MCF 10A (cell line): ENCODE results near the gene CNOT10. TPM values are rescaled to one million over a fixed set of nuclear protein-coding genes. Genes with fewer than 3 reads are reported as not detected.

Experiments
- BruUV-seq: library from RNA; stranded (reverse); fragments of 400-500 nt; replicated peaks from 2 replicates; lab custom pipeline; 2021; lab: Mats Ljungman, UMichigan
- CTCF ChIA-PET: fragments of 300-600 bp; sonication (Branson Sonifier 250); formaldehyde crosslinking; extraction: SDS; loops from one replicate; lab custom pipeline; 2021; ENCODE audit warnings: antibody characterized with exemption, inconsistent platforms; lab: Yijun Ruan, JAX
- POLR2A ChIA-PET: fragments of 300-600, 350-650 bp; sonication (Branson Sonifier 250); formaldehyde crosslinking; extraction: SDS; loops from one replicate; lab custom pipeline; 2020; ENCODE audit warnings: antibody characterized with exemption, inconsistent platforms; lab: Yijun Ruan, JAX
- DNase-seq: peaks from one replicate; pipeline ENCODE4 v3.0.0-alpha.2; 2018; ENCODE audit not compliant: unreplicated experiment
- H3K27ac Mint-ChIP-seq: one replicate; pipeline ENCODE4 v1.8.0; 2022; ENCODE audit warnings: mild to moderate bottlenecking, low read depth, mixed read lengths; ENCODE audit not compliant: unreplicated experiment
- H3K27me3 Mint-ChIP-seq: one replicate; pipeline ENCODE4 v1.8.0; 2022; ENCODE audit warnings: mixed read lengths; ENCODE audit not compliant: insufficient read depth, unreplicated experiment
- H3K36me3 Mint-ChIP-seq: one replicate; pipeline ENCODE4 v1.8.0; 2022; ENCODE audit warnings: mild to moderate bottlenecking, moderate library complexity, mixed read lengths; ENCODE audit not compliant: insufficient read depth, unreplicated experiment
- H3K4me1 Mint-ChIP-seq: one replicate; pipeline ENCODE4 v1.8.0; 2022; ENCODE audit warnings: mixed read lengths; ENCODE audit not compliant: insufficient read depth, unreplicated experiment
- H3K4me3 Mint-ChIP-seq: one replicate; pipeline ENCODE4 v1.8.0; 2022; ENCODE audit warnings: mild to moderate bottlenecking, moderate library complexity, mixed read lengths; ENCODE audit not compliant: unreplicated experiment
- H3K9me3 Mint-ChIP-seq: one replicate; pipeline ENCODE4 v1.8.0; 2022; ENCODE audit warnings: mixed read lengths; ENCODE audit not compliant: unreplicated experiment
- CTCF ChIP-seq: fragments of 200-600 bp; IDR thresholded peaks from one replicate; pipeline ENCODE4 v1.8.0; 2022; ENCODE audit warnings: antibody characterized with exemption, mild to moderate bottlenecking; ENCODE audit not compliant: unreplicated experiment
- intact Hi-C: fragments of 100-400 bp; cut with micrococcal nuclease; formaldehyde crosslinking; loops from 2 replicates; pipeline ENCODE4 v1.14.1; 2022
- total RNA-seq: library from RNA; stranded (reverse); gene quantifications from 2 replicates; pipeline ENCODE4 v1.2.3, GENCODE V29; 2022

Gene CNOT10
- total RNA-seq, 1 experiment from 2014 or later = 53.1 TPM

GRCh38 chr3:32713181-32713580 is 28.2 kb downstream of the CNOT10 start:
- no peaks in the 10 kb centered on the region for H3K4me1 Mint-ChIP-seq
- ChIA-PET CTCF (interaction anchor here (1.4 kb wide), 1 partner anchor 15 kb away, joined by 3 read pairs; no protein-coding TSS in a partner anchor), POLR2A (interaction anchor here (2.5 kb wide), 1 partner anchor 13 kb away, joined by 6 read pairs; no protein-coding TSS in a partner anchor)
- H3K4me3 Mint-ChIP-seq = no peak overlapping the region
- intact Hi-C loops = no loop called here
- no peaks in the 10 kb centered on the region for H3K27me3 Mint-ChIP-seq
- DNase-seq = no peak
- H3K9me3 Mint-ChIP-seq = no peaks in the 10 kb centered on the region
- H3K36me3 Mint-ChIP-seq = peaks cover 41% of the 10 kb centered on the region
- BruUV-seq = no TSS peak
- H3K27ac Mint-ChIP-seq = no peak overlapping the region
- no peak for TF ChIP-seq CTCF

- no peak overlapping the region for H3K27ac Mint-ChIP-seq
- intact Hi-C loops = no loop called here
- H3K9me3 Mint-ChIP-seq = no peaks in the 10 kb centered on the region
- H3K36me3 Mint-ChIP-seq = peaks cover 74% of the 10 kb centered on the region
- no peak overlapping the region for H3K4me3 Mint-ChIP-seq
- no peaks in the 10 kb centered on the region for H3K27me3 Mint-ChIP-seq
- no peak for TF ChIP-seq CTCF
- CTCF ChIA-PET = interaction anchor here (0.5 kb wide), 1 partner anchor 229 kb away, joined by 3 read pairs; no protein-coding TSS in a partner anchor
- POLR2A ChIA-PET = no interaction called here
- DNase-seq = no peak
- BruUV-seq = no TSS peak
- H3K4me1 Mint-ChIP-seq = no peaks in the 10 kb centered on the region
These were observed 34.3 kb downstream of the CNOT10 start for GRCh38 chr3:32719335-32719734.

GRCh38 chr3:32719931-32720330 is 34.9 kb downstream of the CNOT10 start:
- H3K27ac Mint-ChIP-seq = no peak overlapping the region
- TF ChIP-seq CTCF = no peak
- no peak overlapping the region for H3K4me3 Mint-ChIP-seq
- H3K4me1 Mint-ChIP-seq = no peaks in the 10 kb centered on the region
- BruUV-seq = no TSS peak
- CTCF ChIA-PET = interaction anchor here (0.8 kb wide), 1 partner anchor 23 kb away, joined by 4 read pairs; no protein-coding TSS in a partner anchor
- H3K27me3 Mint-ChIP-seq = no peaks in the 10 kb centered on the region
- peaks cover 79% of the 10 kb centered on the region for H3K36me3 Mint-ChIP-seq
- intact Hi-C loops = no loop called here
- no peak for DNase-seq
- POLR2A ChIA-PET = interaction anchor here (0.7 kb wide), 1 partner anchor 9 kb away, joined by 3 read pairs; no protein-coding TSS in a partner anchor
- no peaks in the 10 kb centered on the region for H3K9me3 Mint-ChIP-seq

GRCh38 chr3:32725721-32726120 is 40.7 kb downstream of the CNOT10 start:
- ChIA-PET POLR2A (interaction anchor here (0.6 to 1.6 kb wide), 3 partner anchors 11 to 170 kb away, joined by 3 to 6 read pairs (median 4); no protein-coding TSS in a partner anchor), CTCF (interaction anchor here (0.6 to 4.0 kb wide), 2 partner anchors 208 to 342 kb away, joined by 3 to 23 read pairs; no protein-coding TSS in a partner anchor)
- Mint-ChIP-seq H3K4me3 (no peak overlapping the region), H3K27ac (no peak overlapping the region), H3K9me3 (no peaks in the 10 kb centered on the region), H3K4me1 (no peaks in the 10 kb centered on the region), H3K36me3 (peaks cover 76% of the 10 kb centered on the region), H3K27me3 (no peaks in the 10 kb centered on the region)
- no TSS peak for BruUV-seq
- intact Hi-C loops = no loop called here
- DNase-seq = peak; percentile 5
- no peak for TF ChIP-seq CTCF
